T-helper 2 cell (primary cell): ENCODE data around the gene CFL2.
"Not testable (repeated sequence)": the region's sequence is repeated elsewhere in the genome, so short reads cannot be mapped to it uniquely, and the experiment has no call there.

Experiments used
- DNase-seq, 5 experiments: peaks; one replicate each; pipeline versions ENCODE4 v3.0.0 to v3.0.0-alpha.2; 2012 to 2022
- total RNA-seq, 2 donors: gene quantifications; one replicate each; lab custom pipeline; 2026; lab: John Stamatoyannopoulos, UW

Gene CFL2
- total RNA-seq = 46.4 to 49.3 reads per million in 2 donors

DNA sequence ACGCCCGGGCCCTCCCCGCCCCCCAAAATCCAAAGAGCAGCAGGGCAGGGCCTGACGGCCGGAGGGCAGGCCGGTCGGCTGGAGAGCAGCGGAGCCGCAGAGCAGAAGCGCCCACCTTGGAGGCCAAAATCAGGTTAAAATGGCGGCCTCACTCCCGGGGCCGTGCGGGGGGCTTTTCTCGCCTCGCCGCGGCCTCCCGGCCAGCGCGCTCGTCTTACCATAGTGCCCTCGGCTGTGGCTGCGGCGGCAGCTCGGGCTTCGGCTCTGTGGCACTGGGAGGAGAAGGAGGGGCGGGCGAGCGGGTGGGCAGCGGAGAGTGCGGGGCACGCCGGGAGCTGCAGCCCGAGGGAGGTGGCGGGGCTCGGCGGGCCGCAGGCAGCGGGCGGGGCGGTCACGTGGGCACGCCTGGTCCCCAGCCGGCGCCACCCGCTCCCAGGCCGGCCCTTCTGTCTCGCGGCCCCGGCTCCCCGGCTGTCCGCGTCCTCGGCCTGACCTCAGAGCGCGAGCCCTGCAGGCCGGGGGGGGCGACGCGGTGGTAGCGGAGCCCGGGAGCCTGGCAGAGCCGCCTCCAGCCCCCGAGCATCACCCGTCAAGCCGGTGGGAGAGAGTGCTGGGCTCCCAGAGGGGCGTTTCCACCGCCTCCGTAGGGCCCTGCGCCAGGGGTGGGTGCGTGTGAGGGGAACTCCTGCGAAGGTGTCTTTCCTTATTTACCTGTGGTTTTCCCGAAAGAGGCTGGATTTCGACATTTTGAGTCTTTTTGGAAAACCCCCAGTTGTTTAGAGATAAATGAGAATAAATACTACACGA is at the start of gene CFL2:
TSS of gene CFL2 (minus strand) at position 274 of the 807 bp plus-strand sequence. CDS start at position 221, 53 bp downstream.
- DNase-seq = peak; percentile 51 to 84 (median 74)

- no peak for DNase-seq
Observed at GRCh38 chr14:34755215-34755614, 40.8 kb upstream of the CFL2 start.

DNA sequence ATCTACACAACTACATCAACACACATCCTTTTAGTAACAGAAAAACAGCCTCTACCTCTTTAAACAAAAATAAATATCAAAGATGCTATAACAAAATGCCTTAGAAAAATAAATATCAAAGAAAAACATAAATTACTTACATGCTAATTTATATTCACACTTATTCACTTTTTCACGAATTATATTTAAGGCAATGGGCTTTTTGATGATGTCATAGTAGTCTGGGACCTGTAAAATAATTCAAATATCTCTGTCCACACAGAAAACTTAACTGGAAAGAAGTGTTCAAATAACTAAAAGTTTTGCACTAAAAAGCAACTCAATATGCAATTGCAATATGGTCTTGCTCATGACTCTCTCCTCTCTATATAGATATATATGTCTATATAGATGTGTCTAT is 40.3 kb upstream of the CFL2 start:
- no peak for DNase-seq

- no peak for DNase-seq
Observed at GRCh38 chr14:34750670-34751069, 36.3 kb upstream of the CFL2 start.

- no peak for DNase-seq
Observed at GRCh38 chr14:34750233-34750632, 35.8 kb upstream of the CFL2 start.

DNA sequence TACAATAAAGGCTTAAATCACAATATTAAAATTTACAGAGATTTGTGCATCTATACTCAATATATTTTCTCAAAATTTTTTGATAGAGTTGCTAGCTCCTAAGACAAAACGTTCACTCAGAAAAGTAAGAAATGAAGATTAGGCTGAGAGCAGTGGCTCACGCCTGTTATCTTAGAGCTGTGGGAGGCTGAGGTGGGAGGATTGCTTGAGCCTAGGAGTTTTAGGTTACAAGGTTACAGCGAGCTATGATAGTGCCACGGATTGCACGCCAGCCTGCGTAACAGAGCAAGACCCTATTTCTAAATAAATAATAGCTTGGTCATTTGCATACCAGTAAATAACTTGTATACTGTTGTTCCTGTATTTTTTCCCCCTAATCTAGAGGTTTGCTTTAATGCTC is 35.0 kb upstream of the CFL2 start:
- no peak for DNase-seq

- DNase-seq = peak in 1 of 5 experiments; percentile 14
Observed at GRCh38 chr14:34742270-34743115, 28.1 kb upstream of the CFL2 start.

- DNase-seq = peak in 2 of 5 experiments; percentile 17 to 70
Observed at GRCh38 chr14:34741840-34742239, 27.4 kb upstream of the CFL2 start.

- not testable (repeated sequence) for DNase-seq
Observed at GRCh38 chr14:34740139-34740538, 25.7 kb upstream of the CFL2 start.

DNA sequence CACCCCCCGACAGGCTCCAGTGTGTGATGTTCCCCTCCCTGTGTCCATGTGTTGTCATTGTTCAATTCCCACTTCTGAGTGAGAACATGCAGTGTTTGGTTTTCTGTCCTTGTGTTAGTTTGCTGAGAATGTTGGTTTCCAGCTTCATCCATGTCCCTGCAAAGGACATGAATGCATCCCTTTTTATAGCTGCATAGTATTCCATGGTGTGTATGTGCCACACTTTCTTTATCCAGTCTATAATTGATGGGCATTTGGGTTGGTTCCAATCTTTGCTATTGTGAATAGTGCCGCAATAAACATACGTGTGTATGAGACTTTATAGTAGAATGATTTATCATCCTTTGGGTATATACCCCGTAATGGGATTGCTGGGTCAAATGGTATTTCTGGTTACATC is 22.7 kb upstream of the CFL2 start:
- DNase-seq = not testable (repeated sequence)

DNA sequence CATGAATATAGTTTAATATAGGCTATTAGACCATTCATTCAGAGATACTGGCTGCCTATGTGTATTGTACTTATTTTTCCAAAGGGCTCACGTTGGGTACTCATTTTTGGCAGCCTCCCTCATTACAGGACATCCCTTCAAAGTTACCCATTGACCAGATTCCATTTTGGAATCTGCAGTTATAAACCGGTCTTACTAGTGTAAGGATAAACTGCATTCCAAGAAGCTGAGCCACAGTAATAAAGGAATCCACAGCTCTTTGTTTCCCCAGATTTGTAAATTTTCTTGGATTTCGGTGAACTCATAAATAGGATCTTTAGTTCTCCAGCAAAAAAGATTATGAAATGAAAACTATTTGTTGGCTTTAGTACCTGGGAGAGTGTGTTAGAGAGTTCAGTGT is 18.9 kb upstream of the CFL2 start:
- no peak for DNase-seq

GRCh38 chr14:34732802-34733201 is 18.4 kb upstream of the CFL2 start:
- DNase-seq = no peak

DNA sequence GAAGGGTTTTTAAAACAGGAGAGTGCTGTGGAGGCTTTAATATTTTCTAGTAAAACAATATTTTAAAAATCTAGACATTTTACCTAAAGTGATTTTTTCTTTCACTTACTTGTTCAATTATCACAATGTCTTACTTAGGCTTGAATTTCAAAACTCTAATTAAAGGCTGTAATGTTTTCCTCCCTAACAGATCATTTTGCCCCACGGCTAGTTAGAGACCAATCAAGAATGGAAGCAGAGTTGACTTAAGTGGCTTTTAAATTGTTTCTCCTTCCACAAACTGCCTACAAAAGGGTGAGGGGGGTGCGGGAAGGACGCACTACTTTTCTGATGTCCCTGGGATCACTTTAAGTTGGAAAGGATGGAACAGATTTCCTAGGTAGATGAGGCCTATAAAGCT is 9.5 kb upstream of the CFL2 start:
- DNase-seq = no peak

GRCh38 chr14:34722723-34723545 is 8.5 kb upstream of the CFL2 start:
- peak in 3 of 5 experiments; percentile 6 to 42 (median 24) for DNase-seq

GRCh38 chr14:34721129-34721528 is 6.7 kb upstream of the CFL2 start:
- DNase-seq = no peak

- no peak for DNase-seq
Observed at GRCh38 chr14:34718750-34719304, 4.4 kb upstream of the CFL2 start.

GRCh38 chr14:34715127-34715863 is 902 bp upstream of the CFL2 start:
- peak in 1 of 5 experiments; percentile 10 for DNase-seq

DNA sequence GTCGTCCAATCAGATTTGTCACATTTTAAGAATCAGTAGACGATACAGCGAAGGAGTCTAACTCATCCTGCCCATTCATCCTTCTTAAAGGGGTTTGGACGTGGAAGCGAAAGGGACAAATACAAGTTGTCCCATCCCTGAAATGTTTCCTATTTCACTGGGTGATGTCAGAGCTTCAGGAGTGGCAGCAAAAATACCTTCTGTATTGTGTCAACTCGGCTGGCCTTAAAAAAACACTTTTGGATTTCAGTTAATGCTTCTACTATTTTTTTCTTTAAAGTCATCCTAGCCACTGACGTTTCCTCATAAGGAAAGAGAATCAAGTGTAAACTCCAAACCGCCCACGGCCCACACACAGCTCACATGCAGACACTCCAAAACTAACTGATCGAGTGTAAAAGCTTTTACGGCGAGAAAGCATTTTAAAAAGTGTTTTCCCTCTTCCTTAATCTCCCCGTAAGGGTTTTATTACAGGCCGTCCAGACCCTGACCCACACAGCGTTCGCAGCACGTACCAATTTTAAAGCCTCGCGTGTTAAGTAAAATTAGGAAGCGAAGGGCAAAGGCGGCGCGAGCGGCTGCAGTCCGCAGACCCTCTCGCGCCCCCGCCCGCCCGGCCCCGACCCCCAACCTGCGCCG is 593 bp downstream of the CFL2 start:
- DNase-seq = peak in 3 of 5 experiments; percentile 14 to 34 (median 15)

- DNase-seq = peak in 1 of 5 experiments; percentile 5
Observed at GRCh38 chr14:34713122-34713680, 1.2 kb downstream of the CFL2 start.
